Measurements from ENCODE around the gene ZBTB16. TPM values are rescaled to one million over a fixed set of nuclear protein-coding genes. Genes with fewer than 3 reads are reported as not detected.

Gene ZBTB16
- total and polyA plus RNA-seq, 4 donors: 21.4 to 224 (median 102) TPM

DNA sequence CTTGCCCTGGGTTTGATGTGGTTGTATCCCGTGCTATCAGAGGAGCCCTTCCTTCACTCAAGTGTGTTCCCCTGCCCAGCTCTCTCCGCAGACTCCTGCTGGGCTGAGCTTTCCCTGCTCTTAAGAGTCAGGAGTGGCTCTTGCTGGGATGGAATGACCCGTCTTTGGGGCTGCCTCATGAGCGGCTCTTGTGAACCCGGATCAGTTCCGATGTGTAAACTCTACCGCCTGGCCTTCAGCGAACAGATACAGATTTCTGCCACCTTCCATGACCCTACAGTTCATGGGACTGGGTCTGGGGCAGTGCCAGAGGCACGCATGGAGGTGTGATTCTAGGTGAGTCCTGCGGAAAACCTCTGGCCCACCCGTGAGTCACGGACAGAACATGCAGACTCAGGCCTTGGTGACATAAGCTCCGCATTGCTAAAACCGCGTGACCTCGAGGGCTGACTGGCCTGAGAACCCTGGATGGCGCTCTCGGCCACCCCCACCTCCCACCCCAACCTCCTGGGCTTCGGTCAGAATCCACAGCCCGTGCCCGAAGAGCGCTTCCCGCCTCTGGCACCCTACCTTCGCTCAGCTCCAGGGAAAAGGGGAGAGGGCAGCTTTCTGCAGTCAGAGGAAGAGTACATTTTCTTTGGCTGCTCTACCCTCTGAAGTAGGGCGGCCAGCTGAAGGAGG is 1.3 kb upstream of the ZBTB16 start:
- H3K9ac ChIP-seq (ENCODE audit: insufficient read depth in 1 of 2, low read length in 2 of 2): no peak overlapping the region
- DNase-seq (no peak), ATAC-seq (ENCODE audit: insufficient read depth, low FRiP score) (peak; percentile 23)
- H3K4me3 ChIP-seq: no peak overlapping the region
- no peak for TF ChIP-seq CTCF (IDR thresholded peaks at IDR 0.05; ENCODE audit: control extremely low read depth, extremely low read depth)
- H3K4me1 ChIP-seq (ENCODE audit: control insufficient read depth in 5 of 5, insufficient read depth in 5 of 5, low read length in 5 of 5): peaks cover 0 to 17% (median 8%) of the 10 kb centered on the region in 5 donors
- peaks cover 0 to 48% (median 29%) of the 10 kb centered on the region in 3 donors for H3K27me3 ChIP-seq (ENCODE audit: control insufficient read depth in 3 of 3, insufficient read depth in 3 of 3, low read length in 2 of 3)
- WGBS, 2 donors: 58 to 68% methylated on average over 25 of the region's 25 CpGs
- H3K36me3 ChIP-seq (ENCODE audit: control insufficient read depth in 4 of 4, insufficient read depth in 4 of 4, low read length in 4 of 4): peaks cover 0 to 2% (median 0%) of the 10 kb centered on the region in 4 donors
- H3K9me3 ChIP-seq (ENCODE audit: control insufficient read depth in 4 of 4, insufficient read depth in 3 of 4, low read length in 3 of 4): no peaks in the 10 kb centered on the region
- peak overlapping the region; percentile 84 to 96 for H3K27ac ChIP-seq (ENCODE audit: low read depth in 1 of 2, low read length in 1 of 2)

- Histone ChIP-seq H3K27me3 (ENCODE audit: control insufficient read depth in 3 of 3, insufficient read depth in 3 of 3, low read length in 2 of 3) (peaks cover 0 to 48% (median 35%) of the 10 kb centered on the region in 3 donors), H3K9ac (ENCODE audit: insufficient read depth in 1 of 2, low read length in 2 of 2) (peak overlapping the region in 1 of 2 donors; percentile 68), H3K36me3 (ENCODE audit: control insufficient read depth in 4 of 4, insufficient read depth in 4 of 4, low read length in 4 of 4) (peaks cover 0 to 9% (median 4%) of the 10 kb centered on the region in 4 donors), H3K4me3 (peak overlapping the region; percentile 33), H3K27ac (ENCODE audit: low read depth in 1 of 2, low read length in 1 of 2) (peak overlapping the region; percentile 84 to 96), H3K4me1 (ENCODE audit: control insufficient read depth in 5 of 5, insufficient read depth in 5 of 5, low read length in 5 of 5) (peaks cover 0 to 17% (median 11%) of the 10 kb centered on the region in 5 donors), H3K9me3 (ENCODE audit: control insufficient read depth in 4 of 4, insufficient read depth in 3 of 4, low read length in 3 of 4) (no peaks in the 10 kb centered on the region)
- no peak for ATAC-seq (ENCODE audit: insufficient read depth, low FRiP score)
- DNase-seq: peak in 1 of 3 donors; percentile 36
- TF ChIP-seq CTCF (IDR thresholded peaks at IDR 0.05; ENCODE audit: control extremely low read depth, extremely low read depth): no peak
- WGBS, 2 donors: 1 to 3% methylated on average over 25 of the region's 25 CpGs
Measured at GRCh38 chr11:114058871-114059277, 637 bp upstream of the ZBTB16 start.

- Histone ChIP-seq H3K9ac (ENCODE audit: insufficient read depth in 1 of 2, low read length in 2 of 2) (no peak overlapping the region), H3K4me1 (ENCODE audit: control insufficient read depth in 5 of 5, insufficient read depth in 5 of 5, low read length in 5 of 5) (peaks cover 0 to 17% (median 16%) of the 10 kb centered on the region in 5 donors), H3K27ac (ENCODE audit: low read depth in 1 of 2, low read length in 1 of 2) (peak overlapping the region; percentile 93 to 99), H3K4me3 (peak overlapping the region; percentile 80), H3K27me3 (ENCODE audit: control insufficient read depth in 3 of 3, insufficient read depth in 3 of 3, low read length in 2 of 3) (peaks cover 0 to 45% (median 35%) of the 10 kb centered on the region in 3 donors), H3K9me3 (ENCODE audit: control insufficient read depth in 4 of 4, insufficient read depth in 3 of 4, low read length in 3 of 4) (no peaks in the 10 kb centered on the region), H3K36me3 (ENCODE audit: control insufficient read depth in 4 of 4, insufficient read depth in 4 of 4, low read length in 4 of 4) (peaks cover 2 to 20% (median 9%) of the 10 kb centered on the region in 4 donors)
- peak; percentile 4 for ATAC-seq (ENCODE audit: insufficient read depth, low FRiP score)
- TF ChIP-seq CTCF (IDR thresholded peaks at IDR 0.05; ENCODE audit: control extremely low read depth, extremely low read depth): no peak
- WGBS, 2 donors: 0 to 1% methylated on average over 30 to 33 of the region's 33 CpGs
- no peak for DNase-seq
Measured at GRCh38 chr11:114059984-114060391, 477 bp downstream of the ZBTB16 start.
